HEK293T (cell line): ENCODE results near the gene MUTYH.
"Not testable (repeated sequence)": the region's sequence is repeated elsewhere in the genome, so short reads cannot be mapped to it uniquely, and the experiment has no call there.

Experiments used
- CTCF ChIA-PET: fragments of 350-600 bp; formaldehyde crosslinking; extraction: SDS; loops from one replicate; lab custom pipeline; 2021; ENCODE audit warnings: antibody characterized with exemption, inconsistent platforms; lab: Yijun Ruan, JAX
- POLR2A ChIA-PET: fragments of 350-600 bp; formaldehyde crosslinking; extraction: SDS; loops from one replicate; lab custom pipeline; 2020; ENCODE audit warnings: antibody characterized with exemption, inconsistent platforms; lab: Yijun Ruan, JAX
- DNase-seq: peaks from one replicate; pipeline ENCODE4 v3.0.0; 2012; ENCODE audit warnings: mixed read lengths; ENCODE audit errors: extremely low spot score
- ARNT ChIP-seq: fragments of 450-650 bp; IDR thresholded peaks from 2 replicates; pipeline ENCODE4 v1.6.1; 2017; ENCODE audit warnings: mild to moderate bottlenecking
- BHLHE40 ChIP-seq: fragments of 450-650 bp; IDR thresholded peaks from 2 replicates; pipeline ENCODE4 v1.6.1; 2016; ENCODE audit warnings: mild to moderate bottlenecking, moderate library complexity, borderline replicate concordance
- CTBP1 ChIP-seq: fragments of 450-650 bp; IDR thresholded peaks from 2 replicates; pipeline ENCODE4 v1.6.1; 2016; ENCODE audit warnings: borderline replicate concordance
- ELF4 ChIP-seq: fragments of 450-650 bp; IDR thresholded peaks from 2 replicates; pipeline ENCODE4 v1.6.1; 2017; ENCODE audit warnings: antibody characterized with exemption
- FOXA1 ChIP-seq: fragments of 450-650 bp; IDR thresholded peaks from 2 replicates; pipeline ENCODE4 v1.6.1; 2016; ENCODE audit warnings: mild to moderate bottlenecking
- FOXK2 ChIP-seq: fragments of 450-650 bp; IDR thresholded peaks from 2 replicates; pipeline ENCODE4 v1.6.1; 2016; ENCODE audit warnings: mild to moderate bottlenecking
- FOXM1 ChIP-seq: fragments of 450-650 bp; IDR thresholded peaks from 2 replicates; pipeline ENCODE4 v1.6.1; 2017; ENCODE audit warnings: mild to moderate bottlenecking, borderline replicate concordance
- HDGF ChIP-seq: fragments of 450-650 bp; IDR thresholded peaks from 2 replicates; pipeline ENCODE4 v1.6.1; 2017; ENCODE audit warnings: antibody characterized with exemption, borderline replicate concordance
- L3MBTL2 ChIP-seq: fragments of 450-650 bp; conservative IDR thresholded peaks from 2 replicates; pipeline ENCODE4 v1.6.1; 2016; ENCODE audit warnings: mild to moderate bottlenecking
- LEF1 ChIP-seq: fragments of 450-650 bp; IDR thresholded peaks from 2 replicates; pipeline ENCODE4 v1.6.1; 2017; ENCODE audit warnings: mild to moderate bottlenecking, borderline replicate concordance
- NFRKB ChIP-seq: fragments of 450-650 bp; IDR thresholded peaks from 2 replicates; pipeline ENCODE4 v1.6.1; 2016; ENCODE audit warnings: mild to moderate bottlenecking, moderate library complexity
- SP1 ChIP-seq: fragments of 450-650 bp; IDR thresholded peaks from 2 replicates; pipeline ENCODE4 v1.6.1; 2017
- SUZ12 ChIP-seq: fragments of 450-650 bp; IDR thresholded peaks from 2 replicates; pipeline ENCODE4 v1.6.1; 2016; ENCODE audit warnings: mild to moderate bottlenecking
- TARDBP ChIP-seq: fragments of 450-650 bp; IDR thresholded peaks from 2 replicates; pipeline ENCODE4 v1.6.1; 2016
- ZNF384 ChIP-seq: fragments of 450-650 bp; IDR thresholded peaks from 2 replicates; pipeline ENCODE4 v1.6.1; 2016
- TF ChIP-seq, protein P1 (sequence below): fragments of 450-650 bp; IDR thresholded peaks from 2 replicates; pipeline ENCODE4 v1.6.1; 2016

The MUTYH gene

GRCh38 chr1:45339789-45340558 lies at the start of gene MUTYH, which contains the start of gene TOE1:
Gene MUTYH (minus strand): TSS chr1:45340440. CDS start chr1:45334505, 5,935 bp downstream.
Gene TOE1 (plus strand): TSS chr1:45340170. CDS start chr1:45340253, 83 bp downstream.
- TF ChIP-seq ELF4: peak; percentile 62; the same call in 1 of the 2 replicates
- TF ChIP-seq FOXA1: no peak
- TF ChIP-seq L3MBTL2: peak; percentile 92
- peak; percentile 94 for DNase-seq
- CTCF ChIA-PET: interaction anchor here (1.0 to 1.8 kb wide), 3 partner anchors 20 to 153 kb away, joined by 3 to 6 read pairs (median 5); partner anchors contain the start of gene TESK2
- POLR2A ChIA-PET: interaction anchor here (0.6 to 4.8 kb wide), 51 partner anchors 11 to 618 kb away, joined by 3 to 90 read pairs (median 6); partner anchors contain the start of genes AKR1A1, BTBD19, CCDC163 and EIF2B3

DNA sequence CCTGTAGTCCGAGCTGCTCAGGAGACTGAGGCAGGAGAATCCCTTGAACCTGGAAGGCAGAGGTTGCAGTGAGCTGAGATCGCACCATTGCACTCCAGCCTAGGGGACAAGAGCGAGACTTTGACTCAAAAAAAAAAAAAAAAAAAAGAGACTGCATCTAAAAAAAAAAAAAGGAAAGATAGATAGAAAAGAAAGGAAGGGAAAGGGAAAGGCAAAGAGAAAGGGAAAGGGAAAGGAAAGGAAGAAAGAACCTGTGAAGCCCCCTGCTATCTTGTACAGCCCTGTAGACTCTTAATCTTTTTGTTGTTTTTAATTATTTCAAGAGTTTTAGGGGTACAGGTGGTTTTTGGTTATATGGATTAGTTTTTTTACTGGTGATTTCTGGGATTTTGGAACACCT lies 46.0 kb upstream of the MUTYH start:
- CTCF ChIA-PET: no interaction called here
- TF ChIP-seq CTBP1: no peak
- TF ChIP-seq FOXA1: no peak
- no peak for TF ChIP-seq SP1
- TF ChIP-seq ELF4: no peak
- TF ChIP-seq FOXM1: no peak
- TF ChIP-seq SUZ12: no peak
- TF ChIP-seq, protein P1, sequence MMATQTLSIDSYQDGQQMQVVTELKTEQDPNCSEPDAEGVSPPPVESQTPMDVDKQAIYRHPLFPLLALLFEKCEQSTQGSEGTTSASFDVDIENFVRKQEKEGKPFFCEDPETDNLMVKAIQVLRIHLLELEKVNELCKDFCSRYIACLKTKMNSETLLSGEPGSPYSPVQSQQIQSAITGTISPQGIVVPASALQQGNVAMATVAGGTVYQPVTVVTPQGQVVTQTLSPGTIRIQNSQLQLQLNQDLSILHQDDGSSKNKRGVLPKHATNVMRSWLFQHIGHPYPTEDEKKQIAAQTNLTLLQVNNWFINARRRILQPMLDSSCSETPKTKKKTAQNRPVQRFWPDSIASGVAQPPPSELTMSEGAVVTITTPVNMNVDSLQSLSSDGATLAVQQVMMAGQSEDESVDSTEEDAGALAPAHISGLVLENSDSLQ: no peak
- no peak for TF ChIP-seq ARNT
- TF ChIP-seq TARDBP: no peak
- no peak for TF ChIP-seq LEF1
- no peak for TF ChIP-seq NFRKB
- no peak for TF ChIP-seq FOXK2
- POLR2A ChIA-PET: no interaction called here
- DNase-seq: no peak

DNA sequence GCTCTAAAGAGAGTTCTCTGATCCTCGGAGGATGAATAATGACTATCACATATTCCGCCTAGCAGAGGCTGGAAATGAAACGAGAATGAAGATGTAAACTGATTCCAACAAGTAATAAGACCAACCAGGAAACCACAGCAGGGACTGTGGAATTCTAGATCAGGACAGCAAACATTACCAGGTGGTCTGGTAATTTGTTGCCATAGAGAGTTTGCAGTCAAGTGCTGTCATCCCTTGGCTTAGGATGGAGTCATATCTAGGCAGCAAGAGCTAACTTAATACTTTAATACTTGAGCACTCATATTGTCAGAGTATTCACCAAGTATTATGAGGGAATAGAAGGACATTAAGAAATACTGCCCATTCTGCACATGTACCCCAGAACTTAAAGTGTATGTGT lies 45.1 kb upstream of the MUTYH start:
- no peak for DNase-seq
- POLR2A ChIA-PET: no interaction called here
- CTCF ChIA-PET: no interaction called here
- no peak for TF ChIP-seq ZNF384
- no peak for TF ChIP-seq SP1
- TF ChIP-seq CTBP1: no peak
- no peak for TF ChIP-seq SUZ12
- TF ChIP-seq FOXM1: no peak

DNA sequence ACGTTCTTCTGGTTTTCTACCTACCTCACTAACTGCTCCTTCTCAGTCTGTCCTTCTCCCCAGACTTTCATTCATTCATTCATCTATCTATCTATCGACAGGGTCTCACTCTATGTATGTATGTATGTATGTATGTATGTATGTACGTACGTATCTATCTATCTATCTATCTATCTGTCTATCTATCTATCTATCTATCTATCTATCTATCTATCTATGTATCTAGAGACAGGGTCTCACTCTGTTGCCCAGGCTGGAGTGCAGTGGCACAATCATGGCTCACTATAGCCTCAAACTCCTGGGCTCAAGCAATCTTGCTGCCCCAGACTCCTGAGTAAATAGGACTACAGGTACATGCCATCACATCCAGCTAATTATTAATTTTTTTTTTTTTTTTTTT lies 44.0 kb upstream of the MUTYH start:
- CTCF ChIA-PET, POLR2A ChIA-PET, DNase-seq: not testable (repeated sequence)

- TF ChIP-seq ARNT: no peak
- TF ChIP-seq NFRKB: no peak
- no peak for TF ChIP-seq FOXK2
- POLR2A ChIA-PET: no interaction called here
- CTCF ChIA-PET: no interaction called here
Measured at GRCh38 chr1:45383191-45383590, 43.0 kb upstream of the MUTYH start.

GRCh38 chr1:45381243-45381642 lies 41.0 kb upstream of the MUTYH start:
- ChIA-PET POLR2A (no interaction called here), CTCF (interaction anchor here (0.6 to 1.0 kb wide), 2 partner anchors 21 to 110 kb away, joined by 3 to 4 read pairs; no protein-coding TSS in a partner anchor)
- TF ChIP-seq CTBP1 (no peak), ELF4 (no peak), FOXA1 (no peak), NFRKB (no peak), SP1 (no peak), L3MBTL2 (no peak), LEF1 (no peak), SUZ12 (no peak), TARDBP (no peak), BHLHE40 (no peak), HDGF (no peak), FOXK2 (no peak), FOXM1 (no peak)
- TF ChIP-seq, protein P1: no peak
- DNase-seq: no peak

More at GRCh38 chr1:45383191-45383590, 43.0 kb upstream of the MUTYH start:
- DNase-seq: no peak

DNA sequence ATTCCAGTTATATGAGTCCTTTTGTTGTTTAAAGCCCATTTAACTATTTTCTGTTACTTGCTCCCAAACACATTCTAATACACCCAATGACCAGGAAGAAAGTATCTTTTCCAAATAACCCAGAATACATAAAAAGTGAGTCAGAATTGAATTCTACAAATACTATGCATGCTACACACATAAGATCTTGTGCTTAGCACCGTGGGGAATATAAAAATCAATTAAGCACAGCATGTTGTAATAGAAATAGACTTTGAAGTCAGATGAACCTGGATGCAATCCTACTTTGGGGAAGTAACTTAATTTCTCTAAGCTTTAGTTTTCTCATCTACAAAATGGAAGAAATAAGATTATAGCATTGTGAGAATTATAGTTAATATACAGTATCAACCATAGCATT lies 40.5 kb upstream of the MUTYH start:
- TF ChIP-seq FOXA1 (no peak), TARDBP (no peak), CTBP1 (no peak), FOXK2 (no peak), FOXM1 (no peak), NFRKB (no peak), BHLHE40 (no peak), SUZ12 (no peak), ZNF384 (no peak), LEF1 (no peak), L3MBTL2 (no peak), SP1 (no peak), ELF4 (no peak), ARNT (no peak), HDGF (no peak)
- TF ChIP-seq, protein P1: no peak
- POLR2A ChIA-PET: no interaction called here
- CTCF ChIA-PET: interaction anchor here (1.0 kb wide), 1 partner anchor 21 kb away, joined by 3 read pairs; no protein-coding TSS in a partner anchor
- no peak for DNase-seq
